NCI-H1105 (cell line): ENCODE measurements around the gene RCOR1.

Experiments
- DNase-seq: peaks from one replicate; lab custom pipeline; 2025; lab: John Stamatoyannopoulos, UW

The RCOR1 gene

GRCh38 chr14:102726191-102726949 lies 133.9 kb downstream of the RCOR1 start:
- no peak for DNase-seq

GRCh38 chr14:102727336-102728095 lies 135.1 kb downstream of the RCOR1 start:
- DNase-seq = no peak

GRCh38 chr14:102728501-102728900 lies 136.1 kb downstream of the RCOR1 start:
- no peak for DNase-seq

- no peak for DNase-seq
Observed at GRCh38 chr14:102729268-102729667, 136.8 kb downstream of the RCOR1 start.

DNA sequence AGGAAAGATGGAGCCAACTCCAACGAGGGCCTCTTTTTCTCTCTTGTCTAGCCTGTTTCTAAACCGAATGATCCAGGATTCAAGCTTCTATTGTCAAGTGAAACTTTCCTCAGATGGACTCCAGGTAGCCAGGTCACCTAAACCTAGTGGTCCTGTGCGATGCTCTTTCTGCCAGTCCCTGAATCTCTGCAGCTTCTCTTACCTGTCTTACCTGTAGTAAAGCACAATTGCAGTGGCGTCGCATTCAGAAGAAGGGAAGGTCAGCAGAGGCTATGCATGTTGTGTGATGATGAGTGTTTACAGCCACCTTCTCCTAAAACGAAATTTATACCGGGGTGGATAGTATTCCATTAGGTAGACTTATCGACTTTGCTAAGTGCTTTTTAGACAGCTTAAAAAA lies 137.4 kb downstream of the RCOR1 start:
- DNase-seq = no peak

- DNase-seq = no peak
Observed at GRCh38 chr14:102731101-102731870, 138.8 kb downstream of the RCOR1 start.

- DNase-seq = no peak
Observed at GRCh38 chr14:102731871-102732800, 139.7 kb downstream of the RCOR1 start.

DNA sequence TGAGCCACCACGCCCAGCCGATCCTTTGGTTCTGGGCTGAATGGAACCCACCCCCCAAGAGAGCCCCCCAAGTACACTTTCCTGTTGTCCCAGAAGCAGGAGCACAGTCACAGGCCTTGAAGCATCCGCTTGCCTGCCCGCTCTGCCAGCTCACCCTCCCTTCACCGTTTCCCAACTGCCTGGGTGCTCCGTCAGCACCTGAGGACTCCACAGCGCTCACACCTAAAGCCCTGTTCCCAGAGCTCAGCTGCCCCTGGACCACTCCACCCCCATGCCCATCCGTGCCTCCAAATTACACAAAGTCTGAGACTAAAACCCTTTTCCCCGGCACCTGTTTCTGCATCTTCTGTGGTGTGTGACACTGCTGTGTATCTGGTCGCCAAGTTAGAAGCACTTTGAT lies 140.5 kb downstream of the RCOR1 start:
- no peak for DNase-seq

DNA sequence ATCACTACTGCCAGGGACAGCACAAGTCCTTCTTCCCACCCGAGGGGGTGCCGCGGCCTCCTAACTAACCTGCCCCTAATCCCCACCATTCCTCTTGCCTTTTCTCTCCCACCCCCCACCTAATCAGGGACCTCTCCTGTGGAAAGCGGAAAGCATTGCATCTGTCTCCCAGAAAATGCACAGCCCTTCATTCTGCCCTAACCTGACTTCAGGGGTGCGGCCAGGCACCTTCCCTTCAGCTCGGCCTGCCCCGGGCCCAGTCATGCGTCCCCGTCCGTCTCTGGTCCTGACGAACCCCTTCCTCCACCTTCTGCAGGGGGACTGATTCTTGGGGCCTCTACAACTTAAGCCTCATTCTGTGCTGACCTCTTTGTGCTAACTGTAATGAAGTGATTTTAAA lies 140.9 kb downstream of the RCOR1 start:
- no peak for DNase-seq

- DNase-seq = no peak
Observed at GRCh38 chr14:102734436-102734835, 142.0 kb downstream of the RCOR1 start.

- no peak for DNase-seq
Observed at GRCh38 chr14:102736956-102737355, 144.5 kb downstream of the RCOR1 start.

DNA sequence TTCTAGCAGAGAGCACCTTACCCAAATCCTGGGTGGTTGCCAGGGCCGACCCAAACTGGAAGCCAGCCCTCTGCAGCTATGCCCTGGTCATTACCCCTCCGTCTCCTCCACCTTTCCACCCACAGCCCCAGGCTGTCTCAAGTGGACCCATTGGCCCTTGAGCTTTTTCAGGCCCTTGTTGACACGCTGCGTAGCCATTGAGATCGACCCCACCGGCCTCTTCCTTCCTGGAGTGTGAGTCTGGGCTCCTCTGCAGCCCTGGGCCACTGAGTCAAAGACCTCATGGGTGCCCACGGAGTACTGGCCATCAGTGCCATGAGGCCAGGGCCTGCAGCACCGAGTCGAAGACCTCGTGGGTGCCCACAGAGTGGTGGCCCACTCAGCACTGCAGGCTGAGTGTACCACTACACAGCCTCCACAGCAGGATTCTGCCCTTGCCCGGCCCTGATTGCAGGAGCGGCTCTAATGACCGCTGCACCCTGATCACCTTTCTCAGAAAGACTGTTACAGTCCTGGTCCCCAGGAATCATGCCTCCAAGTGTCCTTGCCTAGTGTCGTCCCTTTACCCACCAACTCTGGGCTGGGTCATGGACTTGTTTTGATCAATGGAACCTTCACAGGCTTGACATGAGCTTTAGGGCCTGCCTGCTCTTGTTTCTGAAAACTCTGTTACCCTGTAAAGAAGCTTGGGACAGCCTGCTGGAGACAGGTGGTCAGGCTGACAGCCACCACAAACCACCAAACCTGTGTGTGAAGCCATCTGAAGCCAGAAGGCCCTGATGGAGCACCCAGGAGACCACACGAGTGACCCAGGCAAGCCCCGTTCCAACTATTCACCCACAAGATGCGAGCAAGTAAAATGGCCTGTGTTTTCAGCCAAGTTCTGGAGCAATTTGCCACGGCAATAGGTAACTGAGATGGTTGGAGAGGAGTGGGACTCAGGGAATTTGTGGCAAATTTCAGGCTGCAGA lies 145.2 kb downstream of the RCOR1 start:
- DNase-seq = no peak

DNA sequence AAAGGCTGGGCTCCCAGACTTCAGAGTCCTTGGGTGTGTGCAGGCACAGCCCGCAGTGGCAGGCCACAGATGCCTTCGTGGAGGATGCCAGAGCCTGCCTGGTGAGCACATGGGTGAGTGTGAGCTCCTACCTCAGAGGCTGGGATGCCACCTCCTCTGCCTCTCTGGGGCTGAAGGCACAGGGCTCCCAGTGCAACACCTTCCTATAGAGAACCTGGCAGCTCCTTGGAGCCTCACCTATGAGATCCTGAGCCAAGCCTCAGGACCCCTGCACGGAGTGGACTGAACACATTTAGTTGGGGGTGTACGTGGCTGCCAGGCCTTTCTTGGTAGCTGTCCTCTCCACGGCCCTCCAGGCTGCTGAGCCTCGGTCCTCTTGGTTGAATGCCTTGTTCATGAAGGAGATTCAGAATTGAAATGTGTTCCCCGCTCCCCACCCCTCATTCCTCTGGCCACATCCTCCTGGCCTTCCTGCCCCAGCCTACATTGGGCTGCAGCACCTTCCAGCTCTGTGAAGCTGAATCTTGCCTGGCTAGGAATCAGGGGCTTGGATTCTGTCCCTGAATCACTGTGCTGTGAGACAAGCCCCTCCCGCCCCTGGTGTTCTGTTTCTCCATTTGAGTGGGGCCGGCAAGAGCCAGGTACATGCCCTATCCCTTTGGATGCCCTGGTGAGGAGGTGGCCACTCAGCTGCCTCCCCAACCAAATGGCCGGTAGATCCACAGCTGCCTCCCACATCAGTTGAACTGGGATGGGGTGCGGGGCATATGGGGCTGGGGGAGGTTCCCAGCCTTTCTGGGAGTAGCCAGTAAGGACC lies 146.1 kb downstream of the RCOR1 start:
- DNase-seq = no peak

DNA sequence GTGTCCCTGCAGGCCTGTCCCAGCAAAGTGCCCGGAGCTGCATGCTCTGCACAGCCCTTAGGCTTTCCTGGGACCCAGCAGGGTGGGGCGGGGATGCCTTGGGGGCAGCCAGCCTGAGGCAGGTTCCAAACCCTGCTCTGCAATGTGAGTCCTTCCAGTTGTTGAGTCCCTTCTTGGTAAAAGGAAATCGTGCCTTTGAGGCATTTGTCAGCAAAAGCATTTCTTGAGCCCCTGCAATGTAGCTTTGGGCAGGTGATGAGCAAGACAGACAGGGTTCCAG lies 146.7 kb downstream of the RCOR1 start:
- no peak for DNase-seq

GRCh38 chr14:102746634-102747438 lies 154.4 kb downstream of the RCOR1 start:
- no peak for DNase-seq

DNA sequence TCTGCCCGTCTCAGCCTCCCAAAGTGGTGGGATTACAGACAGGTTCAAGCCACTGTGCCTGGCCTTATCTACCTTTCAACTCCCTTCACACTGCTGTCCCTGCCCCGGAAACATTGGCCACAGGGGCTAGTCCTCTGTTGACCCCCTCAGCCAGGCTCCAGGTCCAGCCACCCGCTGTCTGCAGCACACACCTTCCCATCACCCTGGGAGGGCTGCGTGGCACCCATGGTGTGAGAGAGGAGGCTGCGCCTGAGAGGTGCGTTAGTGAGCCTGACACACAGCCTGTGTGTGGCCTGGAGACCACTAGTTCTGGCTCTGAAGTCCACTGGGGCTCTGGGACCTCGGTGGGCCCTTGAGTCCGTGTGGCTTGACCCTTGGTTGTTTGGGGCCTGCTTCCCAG lies 156.4 kb downstream of the RCOR1 start:
- no peak for DNase-seq

GRCh38 chr14:102749393-102750305 lies 157.2 kb downstream of the RCOR1 start:
- DNase-seq = peak; percentile 76

GRCh38 chr14:102750376-102750775 lies 157.9 kb downstream of the RCOR1 start:
- DNase-seq = no peak
